GM21515 (cell line): ENCODE results near the gene DOCK10.
A peak's percentile ranks its signal among the peaks of the same experiment; 100 is the strongest.

ENCODE experiments used
- ATAC-seq: cut with Tn5 transposase; IDR thresholded peaks from one replicate; pipeline ENCODE4 v1.9.1; 2021; ENCODE audit not compliant: unreplicated experiment

DOCK10 gene

DNA sequence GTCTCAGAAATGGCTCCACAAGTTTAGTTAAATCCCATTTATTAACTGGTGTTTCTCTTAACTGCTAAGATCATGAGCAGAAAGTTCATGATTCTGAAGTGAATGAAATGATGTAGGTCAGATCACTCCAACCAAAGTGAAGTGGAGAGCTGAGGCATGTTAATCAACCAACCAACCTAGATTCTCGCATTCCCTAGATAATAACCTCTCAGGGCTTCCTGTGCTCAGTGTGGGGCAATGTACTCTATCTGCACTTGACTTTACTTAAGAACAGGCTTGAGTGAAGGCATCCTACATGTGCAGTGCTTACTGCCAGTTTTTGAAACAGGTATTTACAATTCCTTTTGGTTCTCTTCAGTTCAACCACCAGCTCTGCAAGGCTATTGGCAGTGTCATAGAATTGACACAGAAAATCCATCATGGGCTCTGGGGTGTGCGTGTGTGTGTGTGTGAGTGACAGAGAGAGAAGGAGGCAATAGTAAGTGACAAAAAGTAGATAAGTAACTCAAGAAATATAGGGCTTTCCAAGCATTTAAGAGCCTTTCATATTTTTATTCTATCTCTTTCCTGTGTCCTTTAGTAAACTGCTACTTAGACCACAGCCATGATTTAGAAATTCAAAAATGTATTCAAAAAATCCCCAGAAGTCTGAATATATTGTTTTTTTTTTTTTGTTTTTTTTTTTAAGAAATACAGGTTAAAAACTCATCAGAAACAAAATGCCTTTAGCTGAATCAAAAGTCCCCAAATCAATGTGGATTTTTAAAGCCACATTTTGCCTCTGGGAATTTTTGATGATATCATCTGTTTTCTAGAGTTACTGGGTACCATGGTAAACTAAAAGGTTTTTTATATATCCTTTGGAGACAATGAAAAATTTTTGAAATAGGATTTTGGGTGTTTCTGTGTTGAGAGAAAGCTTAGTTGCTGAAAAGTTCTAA is 28.6 kb downstream of the DOCK10 start:
- no peak for ATAC-seq

DNA sequence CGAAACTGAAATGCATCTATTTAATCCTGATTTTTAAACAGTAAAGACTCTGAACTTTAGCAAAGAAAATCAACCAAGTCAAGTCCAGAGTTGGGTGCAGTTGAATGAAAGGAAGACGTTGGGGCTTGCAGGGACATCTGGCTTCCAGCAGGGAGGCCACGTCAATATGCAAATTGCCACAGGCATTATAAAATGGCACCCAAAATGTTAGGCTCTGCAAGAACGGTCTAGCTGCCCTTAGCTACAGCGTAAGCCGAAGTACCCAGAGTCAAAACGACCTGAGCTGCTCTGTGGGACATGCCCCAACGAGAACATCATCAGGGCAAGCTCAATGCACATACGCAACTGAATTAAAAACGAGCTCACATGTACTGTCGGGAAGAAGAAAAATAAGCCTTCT is 30.7 kb downstream of the DOCK10 start:
- no peak for ATAC-seq

DNA sequence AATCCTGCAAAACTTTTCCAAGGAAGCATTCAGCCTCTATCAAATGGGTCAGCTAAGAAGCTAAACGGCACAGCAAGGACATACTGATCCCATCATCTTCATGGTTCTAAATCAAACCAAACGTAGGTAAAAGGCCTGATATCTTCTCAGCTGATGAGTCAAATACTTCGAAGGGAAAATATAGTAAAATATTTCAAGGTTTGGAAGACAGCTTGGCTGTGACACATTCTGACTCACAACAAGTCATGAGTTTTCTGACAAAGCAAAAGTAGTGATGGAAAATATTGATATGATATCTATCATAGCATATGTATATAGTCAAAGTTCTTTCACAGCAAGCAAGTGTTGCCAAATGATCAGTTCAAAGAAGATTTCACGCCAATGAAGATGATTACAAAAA is 31.5 kb downstream of the DOCK10 start:
- no peak for ATAC-seq

DNA sequence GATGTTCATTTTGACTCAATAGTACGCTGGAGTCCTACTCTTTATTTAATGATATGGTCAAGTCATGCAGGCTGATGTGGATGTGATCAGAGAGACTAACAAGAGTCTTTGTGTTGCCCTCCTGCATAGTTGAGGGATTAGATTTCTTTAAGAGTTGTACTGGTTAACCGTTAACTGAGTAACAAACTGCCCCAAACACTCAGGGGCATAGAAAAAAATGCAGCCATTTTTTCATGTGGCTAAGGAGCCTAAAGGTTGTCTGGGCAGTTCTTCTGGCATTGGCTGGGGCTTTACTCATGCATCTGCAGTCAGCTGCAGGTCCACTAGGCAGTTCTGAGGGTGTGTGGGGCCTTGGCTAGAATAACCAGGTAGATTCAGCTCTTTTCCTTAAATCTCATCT is 32.5 kb downstream of the DOCK10 start:
- ATAC-seq: no peak

DNA sequence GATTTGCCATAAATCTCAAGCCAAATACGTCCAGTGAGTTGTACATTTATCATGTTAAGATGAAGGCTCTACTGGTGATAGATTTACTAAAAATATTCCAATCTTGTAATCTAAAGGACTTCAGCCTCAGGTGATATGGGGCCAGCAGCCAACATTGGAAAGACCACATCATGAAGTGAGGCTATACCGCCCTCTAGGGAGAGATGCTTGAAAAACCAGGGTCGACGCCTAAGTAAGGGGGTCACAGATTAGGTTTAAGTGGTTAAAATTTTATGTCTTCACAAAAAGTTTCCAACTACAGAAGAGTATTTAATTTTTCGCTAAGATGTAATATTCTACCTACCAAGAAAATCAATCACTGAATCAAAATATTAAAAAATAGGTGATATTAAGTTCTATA is 33.3 kb downstream of the DOCK10 start:
- no peak for ATAC-seq

DNA sequence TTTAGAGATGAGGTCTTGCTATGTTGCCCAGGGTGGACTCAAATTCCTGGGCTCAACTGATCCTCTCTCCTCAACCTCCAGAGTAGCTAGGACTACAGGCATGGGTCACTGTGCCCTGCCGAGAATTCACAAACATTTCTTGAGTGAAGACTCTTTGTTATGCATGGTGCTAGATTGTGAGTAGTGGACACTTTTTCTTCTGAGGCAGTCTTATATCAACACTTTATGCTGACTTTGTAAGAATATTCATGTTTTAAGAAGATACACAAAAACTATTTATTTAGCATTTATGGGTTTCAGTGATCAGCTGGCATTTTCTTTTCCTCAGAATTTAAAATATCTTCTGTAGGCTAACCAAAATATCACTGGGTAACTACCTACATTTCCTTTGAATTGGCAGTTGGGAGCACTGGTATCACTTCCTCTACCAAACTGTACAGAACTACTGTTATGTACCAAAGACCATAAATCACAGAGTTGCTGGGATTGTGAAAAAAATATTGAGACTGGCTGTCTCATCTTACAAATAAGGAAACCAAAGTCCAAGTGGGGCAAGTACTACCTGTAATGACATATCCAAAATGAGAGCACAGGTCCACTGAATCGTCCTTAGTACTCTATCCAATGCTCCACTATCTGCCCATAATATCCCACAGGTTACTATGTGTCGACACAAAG is 34.0 kb downstream of the DOCK10 start:
- no peak for ATAC-seq

DNA sequence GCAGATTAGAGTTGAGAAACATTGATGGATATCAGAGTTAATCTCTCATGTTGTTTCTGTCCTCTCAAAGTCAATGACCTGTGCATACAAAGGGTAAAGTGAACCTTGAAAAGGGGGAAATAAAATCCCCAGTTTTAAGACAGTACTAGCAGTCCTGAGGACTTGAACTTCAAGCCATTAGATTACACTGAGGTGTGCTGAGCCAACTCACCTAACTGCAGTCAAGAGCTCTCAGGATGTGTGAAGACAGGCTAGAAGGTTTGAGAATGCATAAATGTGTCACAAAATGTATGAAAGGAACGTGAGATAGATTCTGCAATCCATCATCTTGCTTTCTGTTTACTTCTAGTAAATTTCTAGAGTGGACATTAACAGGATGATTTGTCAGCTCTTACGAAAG is 35.5 kb downstream of the DOCK10 start:
- ATAC-seq: no peak

DNA sequence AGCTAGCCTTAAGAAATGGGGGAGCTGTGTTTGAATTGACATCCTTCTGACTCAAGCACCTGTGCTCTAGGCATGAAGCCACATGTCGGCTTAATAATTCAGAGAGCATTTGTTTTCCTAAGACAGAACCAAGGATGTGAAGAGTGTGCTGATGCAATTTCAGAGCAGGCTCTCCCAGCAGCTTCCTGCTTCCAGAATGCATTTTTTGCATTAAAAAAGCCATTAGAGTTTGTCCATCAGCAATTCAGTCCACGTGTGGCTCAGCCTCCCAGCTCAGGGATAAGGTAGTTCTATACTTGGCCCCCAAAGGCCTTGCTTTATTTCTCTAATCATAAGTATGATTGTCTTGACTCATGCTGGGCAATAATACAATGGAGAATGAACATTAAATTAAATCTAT is 37.7 kb downstream of the DOCK10 start:
- no peak for ATAC-seq

DNA sequence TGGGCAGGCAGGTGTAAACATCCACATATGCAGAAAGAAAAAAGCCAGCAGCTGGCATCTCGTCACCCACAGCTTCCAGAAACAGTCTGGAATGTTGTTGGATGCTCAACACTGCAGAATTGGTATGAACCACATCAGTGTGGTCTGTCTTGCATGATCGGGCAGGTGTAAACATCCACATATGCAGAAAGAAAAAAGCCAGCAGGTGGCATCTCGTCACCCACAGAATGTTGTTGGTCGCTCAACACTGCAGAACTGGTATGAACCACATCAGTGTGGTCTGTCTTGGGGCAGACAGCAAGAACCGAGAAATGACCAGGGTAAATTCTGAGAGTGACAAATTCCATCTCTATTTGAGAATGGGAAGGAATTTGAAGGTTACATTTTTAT is 39.6 kb downstream of the DOCK10 start:
- ATAC-seq: peak; percentile 79

DNA sequence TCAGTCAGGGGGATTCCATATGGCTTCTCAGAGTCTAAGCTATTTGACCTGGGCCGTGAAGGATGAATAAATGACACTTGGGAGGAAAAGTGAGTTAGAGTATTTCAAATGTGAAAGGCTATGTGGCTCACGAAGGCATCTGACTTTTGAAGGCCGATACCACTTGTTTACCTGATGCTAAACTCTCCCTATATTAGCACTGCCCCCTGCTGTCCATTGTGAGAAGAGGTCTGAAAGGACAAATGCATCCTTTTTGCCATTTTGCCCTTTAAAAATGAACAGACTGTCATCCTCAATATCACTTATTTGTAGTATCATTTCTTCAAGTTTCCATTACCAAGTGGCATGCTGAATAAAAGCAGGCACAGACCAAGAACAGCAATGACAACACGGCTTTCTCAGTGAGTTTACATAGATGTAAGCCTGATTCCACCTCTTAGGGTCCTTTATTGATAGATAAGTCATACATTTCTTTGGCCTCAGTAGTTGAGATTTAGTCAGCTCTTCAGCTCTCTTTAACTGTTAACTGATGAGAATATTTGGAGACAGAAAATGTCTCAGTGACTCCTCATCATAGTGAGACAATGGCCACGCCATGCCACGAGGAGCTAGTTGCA is 40.1 kb downstream of the DOCK10 start:
- peak; percentile 60 for ATAC-seq

DNA sequence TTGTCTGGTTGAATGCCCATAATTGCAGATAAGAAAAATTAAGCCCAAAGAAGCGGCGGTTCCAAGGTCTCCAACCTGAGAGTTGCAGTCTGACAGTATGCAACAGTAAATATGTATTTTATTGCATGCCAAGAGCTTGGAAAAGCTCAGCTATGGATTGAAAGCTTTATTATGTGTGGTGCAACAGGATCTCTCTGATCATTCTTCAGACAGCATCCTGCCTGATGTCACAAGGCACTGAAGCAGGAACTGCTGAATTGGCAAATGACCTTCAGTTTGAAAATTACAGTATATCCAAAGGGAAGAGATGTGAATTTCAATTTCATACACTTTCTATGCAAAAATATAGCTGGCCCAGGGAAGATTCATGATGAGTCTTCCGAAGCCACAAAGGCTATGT is 42.5 kb downstream of the DOCK10 start:
- ATAC-seq: no peak

DNA sequence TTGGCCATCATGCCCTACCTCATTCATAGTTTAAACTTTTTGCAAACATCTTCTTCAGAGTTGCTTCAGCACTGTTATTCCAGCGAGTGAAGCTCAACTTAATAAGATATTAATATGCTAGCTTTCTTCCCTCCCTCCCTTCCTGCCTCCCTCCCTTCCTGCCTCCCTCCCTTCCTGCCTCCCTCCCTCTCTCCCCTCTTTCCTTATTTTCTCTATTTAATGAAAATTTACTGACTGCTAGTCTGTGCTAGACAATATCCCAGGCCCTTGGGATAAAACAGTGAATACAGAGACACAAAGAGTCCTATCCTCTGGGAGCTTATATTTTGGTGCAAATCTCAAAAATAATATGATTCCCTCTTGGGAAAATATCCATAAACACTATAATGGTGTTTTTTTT is 42.9 kb downstream of the DOCK10 start:
- ATAC-seq: no peak

DNA sequence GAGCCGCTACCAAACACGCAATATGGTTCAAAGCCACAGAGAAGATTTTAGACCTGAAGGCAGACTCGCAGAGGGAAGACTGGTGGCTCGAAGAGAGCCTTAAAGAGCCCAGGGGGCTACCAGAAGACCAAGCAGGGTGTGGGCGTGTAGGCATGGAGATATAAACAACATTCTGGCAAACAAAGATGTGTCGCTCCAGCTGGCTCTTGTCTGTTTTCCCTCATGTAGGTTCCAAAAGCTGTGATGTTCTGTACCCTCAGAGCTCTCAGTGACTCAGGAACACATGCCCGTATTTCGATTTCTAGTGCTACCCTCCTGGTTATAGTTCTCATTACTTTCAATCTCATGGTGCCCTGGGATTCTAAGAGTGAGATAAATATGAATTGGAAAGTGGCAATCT is 44.5 kb downstream of the DOCK10 start:
- no peak for ATAC-seq

DNA sequence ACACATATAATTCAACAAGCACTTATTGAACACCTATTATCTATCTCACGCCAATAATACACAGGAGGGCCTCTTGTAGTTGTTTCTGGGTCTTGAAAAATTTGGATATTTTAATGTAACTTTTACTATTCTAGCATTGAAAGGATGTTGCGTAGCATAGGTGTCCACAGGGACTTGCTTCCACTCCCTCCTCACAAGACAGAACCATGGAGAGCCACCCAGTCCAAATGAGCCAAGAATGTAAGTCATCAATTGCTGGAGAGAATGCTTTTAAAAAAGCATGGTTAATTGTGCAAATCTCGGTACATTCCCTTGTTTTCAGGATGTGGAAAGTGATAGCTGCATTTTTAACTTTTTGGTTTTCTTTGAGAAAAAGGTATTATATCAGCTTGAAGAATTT is 46.8 kb downstream of the DOCK10 start:
- ATAC-seq: no peak

DNA sequence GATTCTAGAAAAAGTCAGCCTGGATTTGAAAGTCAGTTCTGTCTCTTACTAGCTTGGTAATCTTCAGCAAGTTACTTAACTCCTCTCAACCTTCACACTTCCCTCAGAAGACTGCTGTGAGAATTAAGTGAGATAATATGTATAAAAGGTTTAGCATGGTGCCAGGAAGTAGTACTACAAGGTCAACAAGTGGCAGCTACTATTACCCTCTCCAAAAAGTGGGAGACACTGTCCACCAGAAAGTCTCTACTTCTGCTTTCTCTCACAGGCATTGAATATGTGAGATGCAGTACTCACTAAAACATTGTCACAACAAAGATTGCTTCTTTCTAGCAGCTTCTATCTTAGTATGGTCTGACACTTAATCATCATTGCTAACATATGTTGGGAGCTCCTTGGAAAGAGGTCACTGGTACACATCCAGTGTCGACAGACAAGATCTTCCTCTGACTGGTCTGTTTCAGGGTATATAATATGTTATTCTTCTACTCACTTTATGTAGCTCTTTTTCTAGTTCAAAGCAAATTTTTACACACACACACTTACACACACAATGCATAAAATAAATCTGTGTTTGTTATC is 47.9 kb downstream of the DOCK10 start:
- no peak for ATAC-seq

DNA sequence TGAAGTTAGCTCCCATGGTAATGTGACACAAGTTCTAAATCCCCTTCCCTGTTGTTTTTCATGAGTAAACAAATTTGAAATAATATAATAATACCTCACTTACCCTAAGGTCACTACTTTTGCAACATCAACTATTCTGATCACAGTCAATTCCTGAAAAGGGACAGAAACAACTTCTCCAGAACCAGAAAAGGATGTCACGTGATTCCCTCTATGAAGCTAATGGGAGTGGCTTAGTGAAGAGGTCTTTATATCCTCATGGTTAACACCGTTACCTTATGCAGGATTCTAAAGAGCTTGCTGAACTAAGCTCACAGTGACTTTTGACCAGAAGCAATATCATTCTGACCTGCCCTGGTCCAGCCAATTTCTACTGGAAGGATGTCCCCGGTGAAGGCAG is 51.6 kb downstream of the DOCK10 start:
- ATAC-seq: no peak

DNA sequence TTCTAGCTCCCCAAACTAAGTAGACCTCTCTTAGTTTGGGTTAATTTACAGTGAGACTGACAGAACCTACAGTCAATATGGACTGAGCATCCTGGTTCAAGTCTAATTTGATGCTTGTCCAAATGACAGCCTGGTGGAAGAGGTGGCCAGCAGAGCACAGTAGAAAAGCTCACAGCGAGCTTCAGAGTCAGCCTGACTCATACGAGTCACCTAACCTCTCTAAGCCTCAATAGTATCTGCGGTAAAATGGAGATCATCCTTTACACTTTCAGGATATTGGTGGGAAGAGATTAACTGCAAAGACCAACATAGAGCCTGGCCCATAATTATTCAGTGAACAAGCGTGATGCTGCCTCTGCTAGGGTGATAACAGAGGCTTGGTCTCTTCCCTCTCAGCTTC is 54.5 kb downstream of the DOCK10 start:
- no peak for ATAC-seq

DNA sequence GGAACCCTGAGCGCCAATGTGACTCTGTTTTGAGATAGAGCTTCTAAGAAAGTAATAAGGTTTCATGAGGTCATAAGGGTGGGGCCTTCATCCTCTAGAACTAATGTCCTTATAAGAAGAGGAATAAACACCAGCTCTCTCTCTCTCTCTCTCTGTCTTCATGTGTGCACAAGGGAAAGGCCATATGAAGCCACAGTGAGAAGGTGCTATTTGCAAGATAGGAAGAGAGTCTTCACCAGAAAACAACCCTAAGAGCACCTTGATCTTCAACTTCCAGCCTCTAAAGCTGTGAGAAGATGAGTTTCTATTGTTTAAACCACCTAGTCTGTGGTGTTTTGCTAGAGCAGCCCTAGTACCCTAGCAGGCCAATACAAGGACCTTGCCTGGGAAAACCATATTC is 55.8 kb downstream of the DOCK10 start:
- no peak for ATAC-seq

DNA sequence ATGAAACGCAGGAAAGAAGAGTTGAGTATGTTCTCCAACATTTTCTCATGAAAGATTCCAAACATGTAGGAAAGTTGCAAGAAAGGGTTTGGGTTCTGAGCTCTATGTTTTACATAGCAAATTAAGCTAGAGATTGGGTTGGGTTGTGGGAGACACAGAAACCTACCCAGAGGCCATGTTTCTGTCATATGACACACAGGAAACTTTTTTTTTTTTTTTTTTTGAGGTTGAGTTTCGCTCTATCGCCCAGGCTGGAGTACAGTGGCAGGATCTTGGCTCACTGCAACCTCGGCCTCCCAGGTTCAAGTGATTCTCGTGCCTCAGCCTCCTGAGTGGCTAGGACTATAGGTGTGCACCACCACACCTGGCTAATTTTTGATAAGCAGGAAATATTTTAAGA is 57.6 kb downstream of the DOCK10 start:
- ATAC-seq: no peak

DNA sequence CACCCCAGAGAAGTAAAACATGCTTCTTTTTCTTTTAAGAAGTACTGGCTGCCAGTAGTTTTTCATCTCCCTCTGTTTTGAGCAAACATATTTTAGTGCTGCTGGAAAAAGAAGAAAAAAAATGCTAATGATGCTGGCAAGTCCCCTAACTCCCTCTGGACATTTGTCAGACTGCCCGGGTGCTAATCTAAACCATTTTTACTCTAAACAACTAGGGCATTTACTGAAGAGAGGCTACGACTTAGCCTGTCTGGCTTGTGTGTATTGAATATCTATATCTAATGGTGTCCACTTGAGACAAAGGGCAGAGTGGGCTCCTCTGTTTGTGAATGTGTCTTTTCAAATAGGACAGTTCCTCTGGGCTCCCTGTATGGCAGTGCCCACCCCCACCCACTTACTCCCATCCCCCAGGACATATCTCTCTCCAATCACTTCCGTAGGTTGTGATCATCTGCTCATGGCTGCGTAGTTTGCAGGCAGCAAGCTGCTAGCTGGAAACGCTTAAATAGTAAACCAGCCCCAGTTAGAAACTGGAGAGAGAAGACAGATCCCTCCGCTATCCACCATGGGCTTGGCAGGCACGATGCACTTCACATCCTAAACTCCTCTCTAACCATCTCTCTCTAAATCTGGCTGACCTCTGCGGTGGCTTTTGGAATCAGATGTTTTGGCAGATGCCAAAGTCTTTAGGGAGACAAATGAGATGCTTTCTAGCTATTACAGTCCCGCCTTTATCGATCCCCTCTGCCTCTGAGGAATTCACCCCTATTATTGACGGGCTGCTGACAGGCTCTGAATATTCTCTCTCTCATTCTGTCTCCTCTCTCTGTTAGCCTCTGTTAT is 58.3 kb downstream of the DOCK10 start:
- ATAC-seq: no peak
